Measurements from ENCODE around the gene EFCAB11.
"Not testable (repeated sequence)": the region's sequence is repeated elsewhere in the genome, so short reads cannot be mapped to it uniquely, and the experiment has no call there.

EFCAB11 gene

DNA sequence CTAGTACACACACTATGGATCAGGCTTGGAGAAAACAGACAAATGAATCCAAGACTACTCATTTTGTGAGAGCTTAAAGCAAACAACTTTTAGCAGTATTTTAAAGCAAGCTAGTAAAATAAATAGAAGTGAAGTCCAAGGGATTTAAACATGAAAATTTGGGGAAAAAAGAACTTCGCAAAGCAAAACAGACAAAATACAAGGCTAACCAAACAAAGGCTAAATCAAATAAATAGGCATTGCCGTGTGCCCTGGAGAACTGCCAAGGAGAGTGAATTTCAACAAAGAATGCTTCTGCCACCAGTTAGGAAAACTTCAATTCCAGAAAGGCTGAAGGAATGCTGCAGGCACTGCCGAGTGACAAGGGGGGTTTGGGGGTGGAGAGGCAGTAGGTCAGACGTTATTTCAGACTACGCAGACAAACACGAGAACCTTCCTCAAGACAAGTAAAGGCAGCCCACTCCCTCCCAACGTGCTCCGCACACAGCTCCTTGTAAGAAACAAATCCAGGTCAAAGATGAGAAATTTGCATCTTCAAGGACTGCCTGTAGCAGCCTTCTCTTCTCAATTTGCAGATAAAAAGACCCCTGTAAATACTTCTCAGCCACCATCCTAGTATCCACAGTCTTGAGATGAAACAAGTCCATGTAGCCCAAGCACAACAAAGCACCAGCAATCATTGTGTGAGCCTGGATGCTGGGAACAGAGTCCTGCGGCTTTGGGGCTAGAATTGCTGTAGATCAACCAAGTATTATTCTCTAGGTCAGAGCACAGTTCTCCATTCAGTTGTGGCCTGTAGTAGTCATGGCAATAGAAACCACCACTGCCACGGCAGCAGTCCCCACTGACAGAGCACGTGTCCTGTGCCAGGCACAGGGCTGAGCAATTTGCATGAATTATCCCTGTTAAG is 43.3 kb downstream of the EFCAB11 start:
- peak; percentile 74 for DNase-seq

DNA sequence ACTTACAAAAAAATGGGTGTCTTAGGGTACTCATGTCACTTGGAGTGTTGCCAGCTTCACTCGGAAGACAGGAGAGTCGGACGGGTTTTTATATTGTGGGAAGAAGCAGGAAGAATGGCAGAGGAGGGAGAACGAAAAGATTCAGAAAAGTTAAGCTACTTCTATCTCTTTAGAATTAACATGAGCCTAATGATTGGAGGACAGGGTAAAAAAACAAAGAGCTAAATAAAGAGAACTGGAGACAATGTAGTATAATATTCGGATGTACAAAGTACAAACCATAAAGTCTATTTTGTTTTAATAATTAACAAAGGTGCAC is 43.9 kb downstream of the EFCAB11 start:
- DNase-seq = no peak

DNA sequence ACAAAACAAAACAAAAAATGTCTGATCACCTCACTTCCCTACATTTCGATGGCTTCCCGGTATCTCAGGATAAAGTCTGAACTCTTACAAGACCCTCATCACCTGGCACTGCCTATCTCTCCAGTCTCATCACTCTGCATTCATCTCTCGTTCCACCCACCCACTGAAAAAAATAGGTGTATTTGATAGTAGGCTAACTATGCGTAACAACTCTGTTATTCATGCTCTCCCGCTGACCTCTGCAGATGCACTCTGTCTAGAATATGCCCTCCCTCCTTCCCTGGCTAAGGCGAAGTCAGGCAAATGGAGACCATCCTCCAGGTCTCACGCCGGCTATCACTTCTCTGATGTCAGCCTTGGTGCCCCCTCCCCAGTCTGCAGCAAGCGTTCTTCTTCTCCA is 44.9 kb downstream of the EFCAB11 start:
- no peak for DNase-seq

DNA sequence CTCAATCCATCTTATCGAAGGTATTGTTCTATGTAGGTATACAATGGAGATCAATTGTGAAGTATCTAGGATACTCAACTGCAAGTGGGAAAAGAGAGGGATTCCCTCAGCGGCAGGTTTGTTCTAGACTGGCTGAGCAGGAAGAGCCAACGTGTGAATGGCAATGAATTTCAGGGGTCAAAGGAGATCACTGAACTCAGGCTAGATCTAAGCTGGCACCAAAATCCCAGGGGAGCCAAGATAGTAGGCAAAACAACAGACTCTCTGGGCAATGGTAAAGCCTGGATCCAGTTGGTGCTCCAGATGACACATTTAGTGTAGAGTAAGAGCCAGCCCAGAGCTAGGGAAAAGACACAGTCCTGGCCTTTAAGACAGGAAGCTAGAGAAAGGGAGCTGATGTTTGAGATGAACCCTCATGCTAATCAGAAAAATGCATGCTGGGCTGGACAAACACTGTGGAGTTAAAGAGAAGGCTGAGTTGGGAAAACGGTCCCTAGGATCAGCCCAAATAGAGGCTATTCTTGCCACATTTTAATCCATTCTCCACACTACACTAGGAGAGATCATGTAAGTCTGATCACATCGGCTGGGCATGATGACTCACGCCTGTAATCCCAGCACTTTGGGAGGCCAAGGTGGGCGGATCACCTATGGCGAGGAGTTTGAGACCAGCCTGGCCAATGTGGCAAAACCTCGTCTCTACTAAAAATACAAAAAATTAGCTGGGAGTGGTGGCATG is 45.6 kb downstream of the EFCAB11 start:
- DNase-seq = no peak

DNA sequence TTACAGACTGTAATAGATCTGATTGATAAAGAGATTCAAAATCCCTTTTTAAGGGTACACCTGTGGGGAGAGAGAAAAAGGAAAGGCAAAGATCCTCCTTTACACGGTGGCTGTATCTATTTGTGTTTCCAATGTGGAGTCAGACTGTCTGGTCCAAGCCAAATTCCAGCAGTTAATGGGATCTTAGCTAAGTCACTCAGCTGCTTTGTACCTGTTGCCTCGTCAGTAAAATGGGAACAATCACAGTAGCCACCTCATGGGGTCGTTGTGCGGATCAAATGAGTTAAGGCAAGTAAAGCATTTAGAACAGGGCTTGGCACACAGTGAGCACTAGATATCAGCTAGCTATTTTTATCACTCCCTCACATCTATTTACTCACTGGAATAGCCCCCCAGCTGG is 46.9 kb downstream of the EFCAB11 start:
- DNase-seq = no peak

DNA sequence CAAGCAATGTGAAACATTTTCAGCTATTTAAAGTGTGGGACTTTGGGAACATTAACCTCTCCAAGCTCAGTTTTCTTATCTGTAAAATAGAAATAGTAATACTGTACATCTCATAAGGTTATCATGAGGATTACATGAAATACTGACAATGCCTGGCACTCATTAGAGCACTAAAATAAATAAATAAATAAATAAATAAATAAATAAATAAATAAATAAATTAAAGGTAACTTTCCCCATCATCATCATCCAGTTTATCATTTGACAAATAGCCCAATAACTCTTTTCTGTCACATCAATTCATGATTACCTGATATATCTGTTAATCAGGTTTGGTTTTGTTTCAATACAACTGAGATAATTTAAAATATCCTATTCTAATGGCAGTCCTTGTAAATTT is 48.5 kb downstream of the EFCAB11 start:
- no peak for DNase-seq

DNA sequence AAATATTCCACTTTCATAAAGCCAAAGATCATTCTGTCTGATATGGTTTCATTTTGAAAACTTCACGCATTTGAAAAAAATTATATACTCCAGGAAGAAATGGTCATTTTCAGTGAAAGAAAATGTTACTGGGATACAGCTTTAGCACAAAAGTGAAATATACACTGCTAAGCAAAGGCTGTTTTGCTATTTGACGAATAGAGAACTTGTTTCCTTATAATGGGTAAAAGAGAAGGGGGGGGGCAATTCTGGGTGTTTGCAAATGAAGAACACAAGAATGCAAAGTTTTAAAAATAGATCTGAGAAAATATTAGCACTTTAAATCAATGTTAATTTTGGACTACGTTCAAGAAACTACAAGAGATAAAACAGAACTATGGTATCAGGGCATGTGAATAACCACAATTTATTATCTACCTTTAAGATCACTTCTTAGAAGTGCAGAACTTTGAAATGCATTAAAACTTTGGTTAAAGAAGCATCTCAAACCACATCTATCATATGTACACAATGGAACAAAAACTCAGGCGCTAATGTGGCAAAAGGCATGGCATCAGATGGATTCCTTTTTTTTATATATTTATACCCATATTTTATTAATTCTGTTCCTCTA is 51.1 kb downstream of the EFCAB11 start:
- DNase-seq = no peak

DNA sequence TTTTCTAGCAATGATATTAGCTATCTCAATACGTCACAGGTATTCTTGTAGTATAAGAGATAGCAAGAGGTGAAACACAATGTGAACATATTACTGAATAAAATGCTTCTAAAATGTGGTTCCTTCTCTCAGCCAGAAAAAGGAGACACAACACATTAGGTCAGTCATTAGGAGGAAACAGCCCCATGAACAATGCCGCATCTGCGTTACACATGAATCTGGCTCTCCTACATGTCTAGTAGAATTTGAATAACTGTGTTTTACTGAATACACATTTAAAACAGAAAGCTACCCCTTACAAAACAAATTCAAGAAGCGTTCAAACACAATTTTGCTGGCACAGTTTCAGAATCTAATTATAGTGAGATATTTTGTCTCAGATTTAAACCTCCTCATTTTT is 51.6 kb downstream of the EFCAB11 start:
- DNase-seq = no peak

DNA sequence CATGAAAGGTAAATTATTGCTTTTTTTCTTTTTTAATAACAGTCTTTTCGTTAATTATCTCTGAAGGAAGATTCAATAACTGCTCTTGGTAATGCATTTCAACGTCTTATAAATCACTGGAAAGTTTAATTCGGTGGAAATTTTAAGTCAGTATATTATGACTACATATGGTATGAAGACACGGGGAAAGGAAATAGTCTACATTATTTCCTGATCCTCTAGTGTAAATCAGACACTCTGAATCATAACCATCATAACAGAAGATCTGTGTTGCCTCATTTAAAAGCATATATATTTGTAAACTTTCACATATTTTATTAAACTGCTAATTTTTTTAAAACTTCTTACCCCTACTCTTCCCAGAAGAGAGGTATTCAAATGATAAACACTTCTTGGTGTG is 53.7 kb downstream of the EFCAB11 start:
- no peak for DNase-seq

DNA sequence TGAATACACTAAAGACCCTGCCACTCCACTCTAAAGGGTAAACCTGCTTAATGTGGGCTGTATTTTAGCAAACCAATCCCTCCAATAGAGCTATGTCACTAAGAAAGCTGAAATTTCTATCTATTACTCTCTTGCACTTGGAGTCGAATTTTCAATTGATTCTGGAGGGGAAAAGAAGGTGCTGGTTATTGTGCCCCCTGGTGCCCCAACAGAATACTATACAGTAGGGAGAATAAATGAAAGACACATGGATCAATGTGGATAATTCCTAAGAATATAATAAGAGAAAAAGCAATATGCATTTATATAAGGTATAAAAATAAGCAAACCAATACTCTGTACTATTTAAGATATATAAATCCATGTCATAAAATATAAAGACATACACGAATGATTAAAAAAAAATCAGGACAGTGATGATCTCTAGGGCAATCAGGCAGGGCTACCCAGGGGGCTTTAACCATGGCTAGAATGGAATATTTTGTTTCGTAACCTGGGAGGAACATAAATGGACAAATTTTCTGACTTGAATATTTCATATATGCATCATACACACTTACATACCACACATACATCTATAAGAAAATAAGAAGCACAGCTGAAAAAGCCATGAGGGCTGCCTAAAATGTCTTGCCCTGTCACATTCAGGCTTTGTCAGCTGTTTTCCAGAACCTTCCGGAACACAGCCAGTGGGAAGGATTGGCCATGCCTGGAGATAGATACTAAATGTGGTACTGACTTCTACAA is 54.4 kb downstream of the EFCAB11 start:
- DNase-seq = peak; percentile 53

DNA sequence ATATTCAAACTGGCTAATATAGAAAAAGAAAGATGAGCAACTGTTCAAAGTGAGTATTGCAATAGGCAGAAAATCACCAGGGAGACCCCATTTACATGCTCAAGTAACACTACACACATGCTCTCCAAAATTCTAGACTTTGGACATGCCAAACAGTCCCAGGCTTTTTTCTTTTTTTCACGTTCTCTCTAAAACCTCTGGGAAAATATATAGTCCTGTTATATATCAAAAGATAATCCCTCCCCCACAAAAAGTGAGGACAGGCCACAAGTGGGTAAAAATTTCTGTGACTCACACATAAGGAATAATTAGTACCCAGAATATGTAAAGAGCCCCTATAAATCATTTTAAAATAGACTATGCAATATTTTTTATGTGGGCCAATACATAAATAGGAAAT is 55.2 kb downstream of the EFCAB11 start:
- DNase-seq = no peak

DNA sequence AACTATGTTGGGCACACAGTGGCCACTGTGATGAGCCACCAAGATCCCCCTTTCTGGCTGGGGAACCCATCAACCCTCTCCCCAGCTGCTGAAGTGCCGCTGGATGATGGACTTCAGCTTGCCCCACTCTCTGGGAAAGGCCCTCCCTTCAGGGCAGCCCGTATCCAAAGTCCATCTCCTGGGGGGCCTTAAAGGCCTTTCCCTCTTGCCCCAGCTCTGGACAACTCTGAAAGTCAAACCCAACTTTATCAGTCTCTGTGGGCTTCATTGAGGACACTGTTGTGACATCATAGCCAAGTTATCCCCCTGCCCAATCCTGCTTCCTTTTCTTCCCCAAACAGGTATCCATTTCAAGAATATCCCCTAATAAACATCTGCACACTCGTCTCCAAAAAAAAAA is 61.1 kb downstream of the EFCAB11 start:
- not testable (repeated sequence) for DNase-seq

DNA sequence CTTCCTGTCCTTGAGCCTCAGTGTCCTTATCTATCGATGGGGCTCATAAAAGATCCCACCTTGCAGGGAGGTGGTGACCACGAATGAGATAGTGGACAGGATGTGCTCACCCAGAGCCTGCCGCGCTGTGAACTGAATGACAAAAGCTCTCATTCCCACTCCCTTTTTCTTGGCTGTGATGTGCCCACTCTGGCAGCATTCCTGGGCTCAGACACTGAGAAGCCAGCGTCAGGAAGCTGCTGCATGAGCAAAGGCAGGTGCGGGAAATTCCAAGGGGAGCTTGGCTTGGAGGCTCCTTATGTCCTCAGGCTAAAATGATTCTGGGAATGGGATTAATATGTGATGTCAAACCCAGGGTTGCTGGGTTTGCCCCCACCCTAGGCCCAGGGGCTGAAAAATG is 61.6 kb downstream of the EFCAB11 start:
- DNase-seq = no peak

DNA sequence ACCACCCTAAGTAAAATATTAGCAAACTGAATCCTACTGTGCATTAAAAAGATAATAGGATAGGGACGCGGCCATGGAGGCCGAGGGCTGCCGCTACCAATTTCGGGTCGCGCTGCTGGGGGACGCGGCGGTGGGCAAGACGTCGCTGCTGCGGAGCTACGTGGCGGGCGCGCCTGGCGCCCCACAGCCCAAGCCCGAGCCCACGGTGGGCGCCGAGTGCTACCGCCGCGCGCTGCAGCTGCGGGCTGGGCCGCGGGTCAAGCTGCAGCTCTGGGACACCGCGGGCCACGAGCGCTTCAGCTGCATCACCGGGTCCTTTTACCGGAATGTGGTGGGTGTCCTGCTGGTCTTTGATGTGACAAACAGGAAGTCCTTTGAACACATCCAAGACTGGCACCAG is 62.8 kb downstream of the EFCAB11 start:
- not testable (repeated sequence) for DNase-seq

DNA sequence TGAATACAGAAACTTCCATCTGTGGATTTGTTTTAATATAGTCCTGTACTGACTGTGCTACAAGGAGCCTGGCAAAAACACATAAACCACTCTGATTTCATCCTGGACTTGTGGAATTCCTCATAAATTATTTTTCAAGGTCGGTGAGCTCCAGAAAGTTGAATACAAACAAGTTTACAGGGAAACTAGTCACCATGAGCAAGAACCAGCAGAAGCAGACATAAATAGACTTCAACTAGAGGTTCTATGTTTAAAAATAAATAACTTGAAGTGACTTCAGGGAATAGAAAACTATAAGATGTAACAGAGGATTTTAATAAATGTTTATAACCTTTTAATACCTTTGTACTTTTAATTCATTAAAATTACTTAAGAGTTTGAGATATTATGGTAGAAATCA is 63.5 kb downstream of the EFCAB11 start:
- DNase-seq = no peak

DNA sequence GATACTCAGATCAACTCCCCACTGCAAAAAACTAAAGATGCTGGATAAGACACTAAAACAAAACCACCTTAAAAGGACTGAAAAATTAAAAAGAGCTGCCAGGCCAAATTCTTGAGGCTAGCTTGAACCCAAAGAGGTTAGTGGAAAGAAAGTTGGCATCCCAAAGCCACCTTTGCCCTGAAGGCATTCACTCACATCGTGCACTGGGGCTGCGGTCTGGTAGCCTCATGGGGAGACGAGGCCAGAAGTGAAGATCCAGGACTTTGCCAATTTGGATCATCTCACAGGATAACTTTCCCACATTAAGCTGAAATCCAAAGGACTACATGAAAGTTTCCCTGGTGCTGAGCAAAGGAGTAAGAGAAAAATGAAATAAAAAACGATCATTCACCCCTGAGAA is 63.9 kb downstream of the EFCAB11 start:
- DNase-seq = no peak

DNA sequence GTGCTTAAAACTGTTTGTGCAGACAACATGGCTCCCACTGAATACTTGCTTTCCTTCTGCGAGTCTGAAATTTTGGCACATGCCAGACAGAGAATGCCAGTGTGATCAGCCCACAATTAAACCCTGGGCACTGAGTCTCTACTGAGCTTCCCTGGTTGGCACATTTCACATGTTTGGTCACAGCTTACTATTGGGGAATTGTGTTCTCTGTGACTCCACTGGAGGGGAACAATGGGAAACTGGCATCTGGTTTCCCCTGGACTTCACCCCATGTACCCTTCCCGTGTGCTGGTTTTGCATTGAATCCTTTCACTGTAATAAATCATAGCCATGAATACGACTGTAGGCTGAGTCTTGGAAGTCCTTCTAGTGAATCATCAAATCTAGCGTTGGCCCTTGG is 64.9 kb downstream of the EFCAB11 start:
- no peak for DNase-seq

DNA sequence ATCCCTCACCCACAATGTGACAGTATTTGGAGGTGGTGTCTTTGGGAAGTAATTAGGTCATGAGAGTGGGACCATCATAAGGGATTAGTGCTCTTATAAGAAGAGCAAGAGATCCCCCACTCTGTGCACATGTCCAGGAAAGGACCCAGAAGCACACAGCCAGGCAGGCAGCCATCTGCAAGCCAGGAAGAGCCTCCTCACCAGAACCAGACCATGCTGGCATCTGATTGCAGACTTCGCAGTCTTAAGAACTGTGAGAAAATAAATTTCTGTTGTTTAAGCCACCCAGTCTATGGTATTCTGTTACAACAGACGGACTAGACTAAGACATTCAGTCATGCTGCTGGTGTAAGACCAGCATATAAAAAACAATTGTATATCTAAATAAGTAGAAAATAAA is 69.8 kb downstream of the EFCAB11 start:
- DNase-seq = no peak

DNA sequence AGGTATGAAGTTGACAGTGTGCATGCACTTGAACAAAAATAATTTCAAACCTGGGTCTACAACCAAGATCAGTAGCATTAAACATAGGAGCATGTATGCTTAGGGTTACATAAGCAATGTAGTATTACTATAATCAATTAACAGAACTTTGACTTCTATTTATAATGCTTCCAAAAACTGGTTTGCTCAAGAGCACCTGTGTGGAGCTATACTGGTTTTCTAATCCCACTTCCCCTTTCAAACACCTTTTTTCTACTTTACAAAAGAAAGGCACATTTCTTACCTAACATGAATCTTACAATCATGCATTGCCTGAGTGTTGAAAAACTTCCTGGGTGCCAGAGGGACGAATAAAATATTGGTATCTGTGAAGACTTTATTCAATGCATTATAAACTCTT is 72.7 kb downstream of the EFCAB11 start:
- no peak for DNase-seq

DNA sequence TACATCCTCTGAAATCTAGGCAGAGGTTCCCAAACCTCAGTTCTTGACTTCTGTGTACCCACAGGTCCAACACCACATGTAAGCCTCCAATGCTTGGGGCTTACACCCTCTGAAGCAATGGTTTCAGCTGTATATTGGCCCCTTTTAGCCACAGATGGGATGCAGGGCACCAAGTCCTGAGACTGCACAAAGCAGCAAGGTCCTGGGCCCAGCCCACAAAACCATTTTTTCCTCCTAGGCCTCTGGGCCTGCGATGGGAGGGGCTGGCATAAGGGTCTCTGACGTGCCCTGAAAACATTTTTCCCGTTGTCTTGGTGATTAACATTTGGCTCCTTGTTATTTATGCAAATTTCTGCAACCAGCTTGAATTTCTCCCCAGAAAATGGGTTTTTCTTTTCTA is 80.4 kb downstream of the EFCAB11 start:
- not testable (repeated sequence) for DNase-seq

DNA sequence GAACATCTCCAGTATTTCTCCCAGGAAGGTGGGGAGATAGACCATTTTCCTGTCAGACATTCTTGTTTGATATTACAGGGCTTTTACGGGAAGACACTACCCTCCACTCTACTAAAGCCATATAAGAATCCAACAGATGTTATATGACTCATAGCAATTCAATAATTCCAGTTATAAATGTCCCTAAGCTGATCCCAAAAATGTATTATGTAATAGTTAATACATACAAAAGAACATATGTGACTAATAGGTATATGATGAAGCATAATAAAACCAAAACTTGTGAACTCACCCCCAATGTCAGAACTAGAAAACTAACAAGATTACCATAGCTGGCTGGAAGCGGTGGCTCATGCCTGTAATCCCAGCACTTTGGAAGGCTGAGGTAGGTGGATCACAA is 84.2 kb downstream of the EFCAB11 start:
- DNase-seq = no peak

DNA sequence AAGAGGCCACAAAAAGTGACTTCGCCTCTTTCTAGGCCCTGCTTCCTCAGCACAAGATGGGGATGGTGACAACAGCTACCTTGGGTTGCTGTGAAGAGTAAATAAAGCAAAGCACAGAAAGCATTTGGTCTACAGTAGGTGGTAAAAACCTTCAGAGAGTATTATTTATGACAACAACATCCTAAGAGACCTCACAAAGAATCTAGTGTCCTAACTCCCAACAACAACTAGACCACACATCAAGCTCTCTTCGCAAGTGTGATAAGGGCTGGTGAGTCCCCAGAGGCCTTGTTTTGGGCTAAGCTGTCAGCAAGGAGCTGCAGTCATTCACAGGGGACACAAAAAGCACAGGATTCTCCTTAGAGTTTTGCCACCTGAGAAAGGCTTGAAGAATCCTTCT is 84.9 kb downstream of the EFCAB11 start:
- DNase-seq = no peak

DNA sequence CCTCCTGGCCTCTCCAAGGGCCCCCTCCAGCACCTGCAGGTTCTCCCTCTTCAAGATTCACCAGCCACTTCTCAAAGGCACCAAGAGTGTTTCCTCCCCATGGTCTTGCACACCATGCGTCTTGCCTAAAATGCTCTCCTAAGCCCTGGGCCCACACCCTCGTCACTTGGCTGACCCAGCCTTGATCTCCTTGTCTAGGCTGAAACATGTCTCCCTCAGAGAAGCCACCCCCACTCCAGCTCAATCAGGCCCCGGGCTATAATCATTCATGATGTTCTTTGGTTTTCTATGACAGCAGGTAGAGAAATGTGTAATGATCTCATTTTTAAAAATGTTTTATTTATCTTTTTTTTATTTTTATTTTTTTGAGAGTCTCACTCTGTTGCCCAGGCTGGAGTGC is 88.1 kb downstream of the EFCAB11 start:
- DNase-seq = no peak
